Stimulated activated CD4-positive, alpha-beta T cell treated with anti-CD3 and anti-CD28 coated beads, Interleukin-1b, Interleukin-23, amount 100 ng/mL, for 24 hours (primary cell): Measurements from ENCODE around the gene ITGA1.
"Not testable (repeated sequence)": the region's sequence is repeated elsewhere in the genome, so short reads cannot be mapped to it uniquely, and the experiment has no call there.

Experiments
- DNase-seq, 4 experiments: peaks; one replicate each; pipeline ENCODE4 v3.0.0-alpha.2; 2020; ENCODE audit warnings: low read depth in 4 of 4, low spot score in 1 of 4

Gene ITGA1

GRCh38 chr5:52827815-52828214 is 40.1 kb downstream of the ITGA1 start:
- DNase-seq, result no peak

DNA sequence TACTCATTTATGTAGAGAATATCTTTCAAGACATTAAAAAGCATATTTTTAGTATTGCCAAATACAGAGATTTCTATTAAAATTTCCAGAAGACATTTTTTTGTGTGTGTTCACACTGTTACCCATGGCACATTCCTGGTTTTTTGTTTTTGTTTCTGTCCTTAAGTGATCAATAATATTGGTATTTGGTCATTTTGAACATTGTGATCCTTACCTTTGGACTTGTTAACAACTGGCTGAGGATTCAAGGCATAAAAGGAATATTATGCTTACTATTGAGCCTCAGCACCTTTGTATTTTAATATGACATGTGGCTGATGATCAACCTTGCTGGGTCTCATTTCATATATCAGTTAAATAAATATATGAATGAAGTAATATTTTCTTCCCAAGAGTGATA is 41.9 kb downstream of the ITGA1 start:
- no peak for DNase-seq

GRCh38 chr5:52830650-52831049 is 42.9 kb downstream of the ITGA1 start:
- no peak for DNase-seq

- no peak for DNase-seq
These were observed 44.2 kb downstream of the ITGA1 start for GRCh38 chr5:52831786-52832511.

DNA sequence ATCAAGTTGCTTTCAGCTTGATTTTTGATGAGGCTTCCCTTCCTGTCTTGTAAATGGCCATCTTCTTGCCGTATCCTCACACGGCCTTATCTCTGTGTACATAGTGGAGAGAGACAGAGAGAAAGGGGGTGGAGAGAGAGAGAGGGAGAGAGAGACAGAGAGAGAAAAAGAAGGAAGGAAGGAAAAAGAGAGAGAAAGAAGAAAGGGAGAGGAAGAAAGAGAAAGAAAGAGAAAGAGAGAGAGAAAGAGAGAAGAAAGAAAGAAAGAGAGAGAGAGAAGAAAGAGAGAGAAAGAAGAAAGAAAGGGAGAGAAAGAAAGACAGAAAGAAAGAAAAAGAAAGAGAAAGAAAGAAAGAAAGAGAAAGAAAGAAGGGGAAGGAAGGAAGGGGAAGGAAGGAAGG is 46.6 kb downstream of the ITGA1 start:
- no peak for DNase-seq

- no peak for DNase-seq
These were observed 49.4 kb downstream of the ITGA1 start for GRCh38 chr5:52837068-52837467.

GRCh38 chr5:52837591-52838001 is 49.9 kb downstream of the ITGA1 start:
- DNase-seq, result no peak

DNA sequence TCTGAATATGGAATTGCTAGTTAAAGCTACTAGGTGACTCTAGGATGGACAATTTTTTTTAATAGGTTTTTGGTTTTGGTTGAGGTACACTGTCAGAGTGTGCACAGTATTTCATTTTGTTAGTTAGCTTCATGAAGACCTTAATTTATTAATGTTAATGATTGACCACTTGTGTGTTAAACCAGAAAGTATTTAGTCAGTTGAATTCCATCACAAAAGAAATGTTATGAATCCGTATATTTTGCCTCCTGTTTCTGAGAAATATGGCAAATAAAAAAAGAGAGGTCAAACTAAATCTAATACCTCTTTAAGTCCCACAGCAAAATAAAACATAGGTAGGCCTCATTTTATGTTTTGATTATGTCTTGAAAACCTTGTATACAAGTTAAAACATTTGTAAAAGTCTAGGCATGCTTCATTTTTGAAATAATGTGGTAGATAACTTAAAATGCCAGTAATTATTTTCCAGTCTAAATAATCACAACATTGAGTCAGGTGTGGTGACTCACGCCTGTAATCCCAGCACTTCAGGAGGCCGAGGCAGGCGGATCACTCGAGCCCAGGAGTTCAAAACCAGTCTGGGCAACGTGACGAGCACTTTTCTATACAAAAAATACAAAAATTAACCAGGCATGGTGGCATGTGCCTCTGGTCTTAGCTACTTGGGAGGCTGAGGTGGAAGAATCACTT is 50.8 kb downstream of the ITGA1 start:
- no peak for DNase-seq

- DNase-seq, result no peak
These were observed 51.6 kb downstream of the ITGA1 start for GRCh38 chr5:52839285-52839684.

DNA sequence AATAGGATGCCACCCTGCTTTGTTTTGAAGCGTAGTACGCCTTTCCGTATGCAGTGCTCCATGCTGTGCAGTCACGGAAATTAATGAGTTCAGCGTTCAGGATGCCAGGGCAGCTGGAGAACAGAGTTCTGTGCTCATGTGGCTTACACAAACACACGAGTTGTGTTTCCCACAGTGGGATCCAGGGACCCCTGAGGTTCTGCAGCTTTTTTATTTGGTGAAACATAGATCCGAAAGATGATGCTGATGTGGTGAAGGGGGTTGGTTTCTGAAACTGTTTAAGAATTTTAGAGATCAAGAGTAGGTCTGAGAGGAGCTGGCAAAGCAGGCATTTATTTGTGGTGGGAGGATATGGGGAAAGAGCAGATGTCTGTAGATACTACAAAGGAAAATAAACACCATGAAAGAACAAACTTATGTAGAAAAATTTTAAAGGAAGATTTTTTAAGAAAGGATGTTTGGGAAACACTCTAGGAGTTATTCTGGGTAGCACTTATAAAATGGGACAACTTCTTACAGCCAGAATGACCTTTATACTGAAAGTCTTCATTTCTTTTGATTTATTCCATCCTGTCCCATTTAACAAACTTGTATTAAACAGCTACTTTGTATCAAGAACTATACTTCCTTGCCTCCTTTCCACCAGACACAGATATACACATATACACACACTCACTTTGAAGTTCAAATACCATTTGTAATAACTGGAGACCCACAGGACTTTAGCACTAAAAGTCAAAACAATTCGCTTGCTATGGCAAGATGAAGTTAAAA is 52.7 kb downstream of the ITGA1 start:
- DNase-seq, result no peak

- no peak for DNase-seq
These were observed 53.4 kb downstream of the ITGA1 start for GRCh38 chr5:52841114-52841513.

DNA sequence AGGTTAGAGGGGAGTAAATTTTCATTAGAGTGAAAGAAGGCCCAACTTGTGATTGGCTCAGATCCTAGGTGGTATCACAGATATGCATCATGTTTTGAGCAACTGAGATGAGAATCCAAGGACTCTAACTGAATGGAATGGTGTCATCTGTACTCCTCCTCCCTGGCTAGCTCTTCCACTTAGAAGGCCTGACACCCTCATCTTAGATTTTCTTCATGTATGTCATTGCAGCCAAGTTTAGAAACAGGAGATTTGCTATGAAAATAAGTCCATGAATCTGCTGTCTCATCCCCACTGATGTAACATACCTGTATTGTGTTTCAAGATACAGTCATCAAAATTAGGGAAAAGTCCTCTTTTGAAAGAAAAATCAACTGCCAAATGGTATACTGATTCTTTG is 54.4 kb downstream of the ITGA1 start:
- no peak for DNase-seq

DNA sequence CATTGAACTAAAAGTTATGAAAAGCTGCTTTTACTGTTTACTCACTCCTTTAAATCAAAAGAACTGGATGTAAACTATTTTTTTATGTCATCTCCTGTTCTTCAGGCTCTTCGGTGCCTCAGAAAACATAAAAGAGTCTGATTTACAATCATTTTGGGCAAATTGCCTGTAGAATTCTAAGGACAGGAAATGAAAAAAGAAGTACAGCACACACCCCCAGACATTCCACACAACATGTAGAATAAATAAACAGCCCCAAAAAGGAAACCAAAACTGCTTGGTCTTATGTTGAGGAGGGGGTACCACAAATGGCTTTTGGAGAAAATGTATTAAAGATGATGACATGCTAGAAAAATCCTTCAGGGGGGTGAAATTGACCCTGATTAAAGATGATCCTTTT is 57.2 kb downstream of the ITGA1 start:
- DNase-seq, result no peak

DNA sequence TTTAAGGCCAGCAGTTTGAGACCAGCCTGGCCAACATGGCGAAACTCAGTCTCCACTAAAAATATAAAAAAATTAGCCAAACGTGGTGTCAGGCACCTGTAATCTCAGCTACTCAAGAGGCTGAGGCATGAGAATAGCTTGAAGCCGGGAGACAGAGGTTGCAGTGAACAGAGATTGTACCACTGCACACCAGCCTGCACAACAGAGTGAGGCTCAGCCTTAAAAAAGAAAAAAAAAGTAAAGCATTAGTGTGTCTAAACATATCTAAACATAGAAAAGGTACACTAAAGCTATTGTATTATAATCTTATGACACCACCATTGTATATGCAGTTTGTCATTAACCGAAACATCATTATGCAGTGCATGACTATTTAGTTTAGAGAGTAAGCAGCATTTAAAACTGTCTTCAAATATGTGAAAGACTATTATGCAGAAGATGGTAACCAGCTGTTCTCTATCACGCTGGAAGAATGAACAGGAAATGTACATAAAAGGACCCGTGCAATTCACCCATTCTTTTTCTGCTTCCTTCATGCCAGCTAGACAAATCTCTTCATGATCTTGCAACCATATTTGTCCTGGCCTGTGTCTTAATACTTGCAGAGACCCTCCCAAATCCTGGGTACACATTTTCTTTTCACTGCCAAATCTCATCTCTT is 58.6 kb downstream of the ITGA1 start:
- DNase-seq, result no peak

DNA sequence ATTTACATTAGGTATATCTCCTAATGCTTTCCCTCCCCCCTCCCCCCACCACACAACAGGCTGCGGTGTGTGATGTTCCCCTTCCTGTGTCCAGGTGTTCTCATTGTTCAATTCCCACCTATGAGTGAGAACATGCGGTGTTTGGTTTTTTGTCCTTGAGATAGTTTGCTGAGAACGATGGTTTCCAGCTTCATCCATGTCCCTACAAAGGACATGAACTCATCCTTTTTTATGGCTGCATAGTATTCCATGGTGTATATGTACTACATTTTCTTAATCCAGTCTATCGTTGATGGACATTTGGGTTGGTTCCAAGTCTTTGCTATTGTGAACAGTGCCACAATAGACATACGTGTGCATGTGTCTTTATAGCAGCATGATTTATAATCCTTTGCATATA is 61.0 kb downstream of the ITGA1 start:
- not testable (repeated sequence) for DNase-seq

GRCh38 chr5:52849544-52849943 is 61.8 kb downstream of the ITGA1 start:
- DNase-seq, result no peak

DNA sequence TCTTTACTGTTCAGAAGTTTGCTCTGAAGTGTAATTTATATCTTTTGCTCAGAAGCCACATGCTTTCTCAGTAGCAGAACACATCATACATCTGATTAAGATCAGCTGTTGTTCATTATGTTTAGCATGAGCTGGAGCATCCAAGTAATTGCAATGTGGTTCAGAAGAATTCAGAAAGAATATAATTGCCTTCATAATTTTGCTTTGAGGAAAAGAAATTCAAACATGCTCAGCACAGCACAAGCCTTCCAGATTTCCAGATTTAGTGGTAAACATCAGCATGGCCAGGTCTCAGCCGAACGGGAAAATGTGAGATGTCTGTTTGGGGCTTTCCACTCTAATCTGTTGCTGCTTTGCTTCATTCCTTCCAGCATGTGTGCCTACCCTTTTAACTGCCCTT is 65.9 kb downstream of the ITGA1 start:
- DNase-seq, result no peak

- DNase-seq, result no peak
These were observed 66.6 kb downstream of the ITGA1 start for GRCh38 chr5:52854301-52854700.

GRCh38 chr5:52854949-52855348 is 67.2 kb downstream of the ITGA1 start:
- no peak for DNase-seq

DNA sequence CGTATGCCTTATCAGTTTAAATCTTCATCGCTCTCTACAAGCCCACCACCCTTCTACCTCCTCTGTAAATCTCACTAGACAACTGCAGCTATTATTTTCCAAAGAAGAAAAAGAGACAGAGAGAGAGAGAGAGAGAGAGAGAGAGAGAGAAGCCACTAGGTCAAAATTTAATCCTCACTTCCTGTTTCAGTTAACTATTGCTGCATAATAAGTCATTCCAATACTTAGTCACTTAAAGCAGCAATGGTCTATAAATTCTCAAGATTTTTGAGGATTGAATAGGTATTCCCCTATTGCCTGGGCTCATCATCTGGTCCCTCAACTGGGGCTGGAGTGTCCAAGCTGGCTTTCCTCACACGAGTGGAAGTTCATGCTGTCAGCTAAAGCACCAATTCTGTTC is 68.8 kb downstream of the ITGA1 start:
- no peak for DNase-seq

DNA sequence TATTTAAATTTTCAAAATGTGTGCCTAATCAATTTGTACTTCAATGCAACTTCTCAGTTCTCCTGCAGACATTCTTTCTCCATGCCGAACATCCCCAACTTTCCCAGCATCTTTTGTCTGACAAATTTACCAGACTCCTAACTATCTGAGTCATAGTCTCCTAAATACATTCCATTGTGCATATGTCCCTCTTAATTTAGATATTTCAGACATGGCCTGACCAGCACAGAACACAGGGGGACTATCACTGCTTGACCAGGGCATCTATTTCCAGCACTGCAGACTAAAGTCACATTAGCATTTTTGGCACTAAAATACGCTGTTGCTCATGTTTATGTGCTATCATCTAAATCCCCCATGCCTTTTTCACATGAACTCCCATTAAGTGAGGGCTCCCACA is 71.9 kb downstream of the ITGA1 start:
- DNase-seq, result no peak

- no peak for DNase-seq
These were observed 73.7 kb downstream of the ITGA1 start for GRCh38 chr5:52861368-52861767.
